ENCODE data around the gene TRAK1.

The TRAK1 gene

GRCh38 chr3:42189736-42190135, 98.6 kb downstream of the TRAK1 start:
- peak; percentile 43 for DNase-seq (ENCODE audit: low read depth)
- H3K4me3 ChIP-seq (ENCODE audit: low read length), result no peak overlapping the region
- TF ChIP-seq CTCF (conservative IDR thresholded peaks at IDR 0.05; ENCODE audit: low read depth, low read length), result no peak

- no peak overlapping the region for H3K4me3 ChIP-seq (ENCODE audit: low read length)
- peak; percentile 90 for TF ChIP-seq CTCF (conservative IDR thresholded peaks at IDR 0.05; ENCODE audit: low read depth, low read length)
- no peak for DNase-seq (ENCODE audit: low read depth)
Measured at GRCh38 chr3:42190701-42191442, 99.7 kb downstream of the TRAK1 start.

GRCh38 chr3:42191443-42191747, 100.2 kb downstream of the TRAK1 start:
- no peak for TF ChIP-seq CTCF (conservative IDR thresholded peaks at IDR 0.05; ENCODE audit: low read depth, low read length)
- DNase-seq (ENCODE audit: low read depth), result no peak
- H3K4me3 ChIP-seq (ENCODE audit: low read length), result no peak overlapping the region

GRCh38 chr3:42192334-42193200, 101.4 kb downstream of the TRAK1 start:
- H3K4me3 ChIP-seq (ENCODE audit: low read length), result no peak overlapping the region
- DNase-seq (ENCODE audit: low read depth), result no peak

GRCh38 chr3:42194943-42195510, 103.9 kb downstream of the TRAK1 start:
- H3K4me3 ChIP-seq (ENCODE audit: low read length), result no peak overlapping the region
- DNase-seq (ENCODE audit: low read depth), result no peak
- no peak for TF ChIP-seq CTCF (conservative IDR thresholded peaks at IDR 0.05; ENCODE audit: low read depth, low read length)

More at GRCh38 chr3:42192334-42193200, 101.4 kb downstream of the TRAK1 start:
- TF ChIP-seq CTCF (conservative IDR thresholded peaks at IDR 0.05; ENCODE audit: low read depth, low read length), result no peak

- no peak overlapping the region for H3K4me3 ChIP-seq (ENCODE audit: low read length)
- TF ChIP-seq CTCF (conservative IDR thresholded peaks at IDR 0.05; ENCODE audit: low read depth, low read length), result no peak
- no peak for DNase-seq (ENCODE audit: low read depth)
Measured at GRCh38 chr3:42195879-42196330, 104.7 kb downstream of the TRAK1 start.

Data from retinal pigment epithelial cell (primary cell).